ENCODE measurements around the gene KRTAP1-4. TPM values are rescaled to one million over a fixed set of nuclear protein-coding genes. Genes with fewer than 3 reads are reported as not detected.
"Not testable (repeated sequence)": the region's sequence is repeated elsewhere in the genome, so short reads cannot be mapped to it uniquely, and the experiment has no call there.

The KRTAP1-4 gene
- total RNA-seq, 4 donors from 2014 or later, result not detected

DNA sequence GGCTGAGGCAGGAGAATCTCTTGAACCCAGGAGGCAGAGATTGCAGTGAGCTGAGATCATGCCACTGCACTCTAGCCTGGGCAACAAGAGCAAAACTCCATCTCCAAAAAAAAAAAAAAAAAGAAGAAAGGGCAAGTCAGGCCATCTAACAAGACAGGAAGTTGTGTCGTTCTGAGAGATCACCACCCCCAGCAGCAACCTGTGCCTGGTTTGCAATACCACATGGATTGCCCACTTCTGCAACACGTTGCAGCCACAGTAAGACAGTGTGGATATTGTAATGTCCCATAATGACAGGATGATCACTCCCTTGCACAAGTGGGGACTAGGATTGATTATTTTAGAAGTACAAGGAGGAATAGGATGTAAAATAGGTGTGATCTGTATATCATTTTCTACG, 39.0 kb upstream of the KRTAP1-4 start:
- Histone ChIP-seq H3K27me3 (peaks cover 6% of the 10 kb centered on the region), H3K27ac (no peak overlapping the region), H3K4me3 (no peak overlapping the region), H3K4me1 (no peaks in the 10 kb centered on the region), H3K9me3 (no peaks in the 10 kb centered on the region), H3K36me3 (no peaks in the 10 kb centered on the region)
- no peak for DNase-seq
- in situ Hi-C loops (cut with MboI; ENCODE audit: low pct_ligation_motif_present in 1 of 4, low pct_unique_long_range_greater_than_20kb in 1 of 4, low sequenced_read_pairs in 3 of 4), result no loop called here
- 62 to 82% methylated on average over 3 of the region's 3 CpGs for WGBS, 2 donors (ENCODE audit: low coverage in 1 of 2)
- intact Hi-C loops (cut with DNase I; ENCODE audit: low total_unique reads), result no loop called here
- TF ChIP-seq POLR2AphosphoS5 (IDR thresholded peaks at IDR 0.05) (no peak), EP300 (IDR thresholded peaks at IDR 0.05; ENCODE audit: low read depth) (no peak), POLR2A (IDR thresholded peaks at IDR 0.05) (no peak)
- TF ChIP-seq, protein P1, sequence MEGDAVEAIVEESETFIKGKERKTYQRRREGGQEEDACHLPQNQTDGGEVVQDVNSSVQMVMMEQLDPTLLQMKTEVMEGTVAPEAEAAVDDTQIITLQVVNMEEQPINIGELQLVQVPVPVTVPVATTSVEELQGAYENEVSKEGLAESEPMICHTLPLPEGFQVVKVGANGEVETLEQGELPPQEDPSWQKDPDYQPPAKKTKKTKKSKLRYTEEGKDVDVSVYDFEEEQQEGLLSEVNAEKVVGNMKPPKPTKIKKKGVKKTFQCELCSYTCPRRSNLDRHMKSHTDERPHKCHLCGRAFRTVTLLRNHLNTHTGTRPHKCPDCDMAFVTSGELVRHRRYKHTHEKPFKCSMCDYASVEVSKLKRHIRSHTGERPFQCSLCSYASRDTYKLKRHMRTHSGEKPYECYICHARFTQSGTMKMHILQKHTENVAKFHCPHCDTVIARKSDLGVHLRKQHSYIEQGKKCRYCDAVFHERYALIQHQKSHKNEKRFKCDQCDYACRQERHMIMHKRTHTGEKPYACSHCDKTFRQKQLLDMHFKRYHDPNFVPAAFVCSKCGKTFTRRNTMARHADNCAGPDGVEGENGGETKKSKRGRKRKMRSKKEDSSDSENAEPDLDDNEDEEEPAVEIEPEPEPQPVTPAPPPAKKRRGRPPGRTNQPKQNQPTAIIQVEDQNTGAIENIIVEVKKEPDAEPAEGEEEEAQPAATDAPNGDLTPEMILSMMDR (IDR thresholded peaks at IDR 0.05), result no peak

DNA sequence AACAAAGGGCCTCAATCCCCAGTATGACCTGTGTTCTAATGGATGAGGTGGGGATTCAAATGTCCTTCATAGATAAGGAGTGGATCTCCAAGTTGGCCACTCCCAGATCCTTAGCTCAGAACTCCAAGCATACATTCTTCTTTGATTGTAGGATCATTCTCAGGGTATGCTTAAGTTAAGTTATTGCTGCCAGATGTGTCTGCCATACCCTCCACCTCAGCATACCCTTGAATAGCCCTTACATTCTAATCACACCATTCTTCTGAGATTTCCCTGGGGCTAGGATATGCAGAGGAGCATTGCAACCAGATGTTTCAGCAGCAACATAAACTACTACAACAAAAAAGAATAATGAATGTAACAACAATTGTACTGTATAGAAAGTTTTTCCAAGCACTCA, 37.3 kb upstream of the KRTAP1-4 start:
- H3K36me3 ChIP-seq, result no peaks in the 10 kb centered on the region
- no peaks in the 10 kb centered on the region for H3K4me1 ChIP-seq
- DNase-seq, result no peak
- intact Hi-C loops (cut with DNase I; ENCODE audit: low total_unique reads) (no loop called here), in situ Hi-C loops (cut with MboI; ENCODE audit: low pct_ligation_motif_present in 1 of 4, low pct_unique_long_range_greater_than_20kb in 1 of 4, low sequenced_read_pairs in 3 of 4) (no loop called here)
- peaks cover 9% of the 10 kb centered on the region for H3K27me3 ChIP-seq
- no peak overlapping the region for H3K4me3 ChIP-seq
- no peaks in the 10 kb centered on the region for H3K9me3 ChIP-seq
- TF ChIP-seq EP300 (IDR thresholded peaks at IDR 0.05; ENCODE audit: low read depth), result no peak
- TF ChIP-seq POLR2AphosphoS5 (IDR thresholded peaks at IDR 0.05), result no peak
- TF ChIP-seq, protein P1 (IDR thresholded peaks at IDR 0.05), result no peak
- TF ChIP-seq POLR2A (IDR thresholded peaks at IDR 0.05), result no peak
- no peak overlapping the region for H3K27ac ChIP-seq

DNA sequence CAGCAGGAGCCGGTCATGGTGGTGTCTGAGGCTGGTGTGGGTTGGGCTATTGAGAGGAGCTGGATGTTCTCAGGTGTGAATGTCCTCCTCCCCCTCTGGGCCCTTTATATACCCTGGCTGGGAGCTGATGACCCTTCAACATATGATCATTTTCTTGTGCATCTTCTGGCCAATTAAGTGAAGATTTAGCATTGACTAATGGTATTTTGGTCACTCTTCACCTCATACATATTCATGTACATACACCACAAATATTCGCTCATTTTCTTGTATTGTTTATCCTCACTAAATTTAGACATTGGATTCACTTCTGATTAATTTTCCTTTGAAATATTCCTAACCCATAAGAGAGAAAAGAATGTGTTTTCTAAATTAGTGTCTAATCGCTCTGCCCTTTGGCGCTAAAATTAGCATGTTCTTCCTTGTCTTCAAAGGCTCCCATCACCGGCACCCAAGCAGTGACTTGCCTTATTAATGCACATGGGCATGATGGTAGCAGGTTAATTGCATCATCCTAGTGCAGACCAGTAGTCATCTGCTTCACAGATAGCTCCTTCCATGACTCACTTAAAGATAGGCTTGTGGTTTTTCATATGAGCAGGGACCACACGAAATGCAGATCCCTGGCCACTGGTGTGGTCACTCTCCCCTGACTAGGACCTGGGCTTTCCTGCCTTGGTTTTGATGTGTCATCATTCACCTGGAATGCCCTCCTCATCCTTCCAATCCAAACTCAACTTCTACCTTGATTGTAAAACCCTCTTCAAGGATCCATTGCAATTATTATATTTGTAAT, 36.0 kb upstream of the KRTAP1-4 start, which contains the start of gene KRTAP2-4:
TSS of gene KRTAP2-4 (minus strand) at position 51 of the 796 bp plus-strand sequence. CDS start at position 17, 34 bp downstream.
- in situ Hi-C loops (cut with MboI; ENCODE audit: low pct_ligation_motif_present in 1 of 4, low pct_unique_long_range_greater_than_20kb in 1 of 4, low sequenced_read_pairs in 3 of 4) (no loop called here), intact Hi-C loops (cut with DNase I; ENCODE audit: low total_unique reads) (no loop called here)
- Histone ChIP-seq H3K4me1 (no peaks in the 10 kb centered on the region), H3K27me3 (peaks cover 21% of the 10 kb centered on the region), H3K36me3 (no peaks in the 10 kb centered on the region), H3K27ac (no peak within 1 kb of the TSS), H3K4me3 (no peak within 1 kb of the TSS), H3K9me3 (no peaks in the 10 kb centered on the region)
- WGBS, 2 donors (ENCODE audit: low coverage in 1 of 2), result 91 to 93% methylated on average over 4 to 6 of the region's 6 CpGs
- TF ChIP-seq, protein P1 (IDR thresholded peaks at IDR 0.05), result no peak
- DNase-seq, result no peak

GRCh38 chr17:41065016-41065689, 35.2 kb upstream of the KRTAP1-4 start:
- H3K27ac ChIP-seq; H3K4me1 ChIP-seq; H3K4me3 ChIP-seq; H3K36me3 ChIP-seq; H3K9me3 ChIP-seq; DNase-seq; in situ Hi-C loops (cut with MboI; ENCODE audit: low pct_ligation_motif_present in 1 of 4, low pct_unique_long_range_greater_than_20kb in 1 of 4, low sequenced_read_pairs in 3 of 4); intact Hi-C loops (cut with DNase I; ENCODE audit: low total_unique reads): not testable (repeated sequence)
- peaks cover 23% of the 10 kb centered on the region for H3K27me3 ChIP-seq
- WGBS, 2 donors (ENCODE audit: low coverage in 1 of 2), result 68 to 69% methylated on average over 3 to 6 of the region's 16 CpGs

Data from transverse colon (tissue), 4 donors.